SK-N-SH (cell line): ENCODE measurements around the gene RGS14. TPM values are rescaled to one million over a fixed set of nuclear protein-coding genes. Genes with fewer than 3 reads are reported as not detected.

Experiments
- CTCF ChIA-PET: fragments of 300-600, 350-600 bp; formaldehyde crosslinking; extraction: SDS; loops from one replicate; lab custom pipeline; 2021; lab: Yijun Ruan, JAX
- POLR2A ChIA-PET: fragments of 350-600 bp; sonication (Branson Sonifier 250); formaldehyde crosslinking; extraction: SDS; loops from one replicate; lab custom pipeline; 2020; ENCODE audit warnings: antibody characterized with exemption, inconsistent platforms; lab: Yijun Ruan, JAX
- DNase-seq: peaks from one replicate; pipeline ENCODE4 v3.0.0; 2012
- H2AFZ ChIP-seq: fragments of 200-600 bp; sonication (generic); 2 replicates; pipeline ENCODE4 v1.8.1; 2016; ENCODE audit warnings: antibody characterized with exemption, mild to moderate bottlenecking, low read depth
- H3F3A ChIP-seq: fragments of 200-600 bp; sonication (generic); replicated peaks from 2 replicates; pipeline ENCODE3; 2016; ENCODE audit warnings: antibody characterized with exemption, mild to moderate bottlenecking; ENCODE audit not compliant: insufficient read depth
- H3K27ac ChIP-seq, 2 experiments: fragments of 200-500 bp in 1 of 2; fragments of 200-600 bp in 1 of 2; sonication (Bioruptor generic) in 1 of 2; sonication (generic), shearing (Covaris generic) in 1 of 2; 2 replicates each; pipeline versions ENCODE4 v1.5.1 to v1.6.1; 2014 to 2016; ENCODE audit warnings: low read depth in 2 of 2, inconsistent platforms in 1 of 2, low read length in 1 of 2, mild to moderate bottlenecking in 1 of 2, mixed read lengths in 1 of 2
- H3K27me3 ChIP-seq: fragments of 200-600 bp; sonication (generic), shearing (Covaris generic); 2 replicates; pipeline ENCODE4 v1.6.1; 2016; ENCODE audit warnings: mixed run types; ENCODE audit not compliant: insufficient read depth
- H3K36me3 ChIP-seq, 2 experiments: fragments of 200-500 bp in 1 of 2; fragments of 200-600 bp in 1 of 2; sonication (Bioruptor generic) in 1 of 2; sonication (generic) in 1 of 2; replicated peaks in 1 of 2; 2 replicates each; pipeline versions ENCODE3 to v1.5.1; 2014 to 2016; ENCODE audit warnings: low read length in 1 of 2, mild to moderate bottlenecking in 1 of 2; ENCODE audit not compliant: insufficient read depth in 2 of 2, control insufficient read depth in 1 of 2
- H3K4me1 ChIP-seq, 2 experiments: fragments of 200-500 bp in 1 of 2; fragments of 200-600 bp in 1 of 2; sonication (Bioruptor generic) in 1 of 2; sonication (generic), shearing (Covaris generic) in 1 of 2; 2 replicates each; pipeline versions ENCODE4 v1.5.1 to v1.6.1; 2014 to 2016; ENCODE audit warnings: low read depth in 1 of 2, low read length in 1 of 2, mixed run types in 1 of 2; ENCODE audit not compliant: insufficient read depth in 2 of 2, control insufficient read depth in 1 of 2
- H3K4me2 ChIP-seq: fragments of 200-600 bp; sonication (generic), shearing (Covaris generic); 2 replicates; pipeline ENCODE4 v1.6.1; 2017; ENCODE audit warnings: mixed run types
- H3K4me3 ChIP-seq, 2 experiments: fragments of 200-500 bp in 1 of 2; fragments of 200-600 bp in 1 of 2; sonication (Bioruptor generic) in 1 of 2; sonication (generic), shearing (Covaris generic) in 1 of 2; 2 replicates each; pipeline versions ENCODE4 v1.5.1 to v1.8.1; 2014 to 2016; ENCODE audit warnings: low read depth in 2 of 2, inconsistent platforms in 1 of 2, low read length in 1 of 2, mild to moderate bottlenecking in 1 of 2, mixed read lengths in 1 of 2, moderate library complexity in 1 of 2
- H3K79me2 ChIP-seq: fragments of 200-600 bp; sonication (generic); 2 replicates; pipeline ENCODE4 v1.8.1; 2017; ENCODE audit warnings: mild to moderate bottlenecking; ENCODE audit not compliant: insufficient read depth
- H3K9ac ChIP-seq: fragments of 200-600 bp; sonication (generic); 2 replicates; pipeline ENCODE4 v1.6.1; 2017; ENCODE audit warnings: mixed run types
- H3K9me2 ChIP-seq: fragments of 200-600 bp; sonication (generic); 2 replicates; pipeline ENCODE4 v1.6.1; 2017; ENCODE audit warnings: mixed run types
- H3K9me3 ChIP-seq: fragments of 200-600 bp; sonication (generic); 2 replicates; pipeline ENCODE4 v1.6.1; 2017; ENCODE audit warnings: mixed run types, mild to moderate bottlenecking, moderate library complexity
- H4K20me1 ChIP-seq: fragments of 200-600 bp; sonication (generic); 2 replicates; pipeline ENCODE4 v1.6.1; 2017; ENCODE audit warnings: mild to moderate bottlenecking, mixed run types; ENCODE audit not compliant: insufficient read depth
- CHD2 ChIP-seq: fragments of 150-350 bp; IDR thresholded peaks from 2 replicates; pipeline ENCODE4 v1.6.1; 2018; ENCODE audit warnings: low read length; ENCODE audit not compliant: partially characterized antibody
- ELF1 ChIP-seq: IDR thresholded peaks from 2 replicates; pipeline ENCODE4 v1.4.0; 2012
- EP300 ChIP-seq, 2 experiments: IDR thresholded peaks; 2 replicates each; pipeline versions ENCODE4 v1.4.0 to v1.6.1; 2012; ENCODE audit warnings: borderline replicate concordance in 1 of 2, low read depth in 1 of 2, low read length in 1 of 2
- EZH2phosphoT487 ChIP-seq: fragments of 200-600 bp; sonication (generic); IDR thresholded peaks from 2 replicates; pipeline ENCODE4 v1.6.1; 2017; ENCODE audit warnings: low read depth, mixed run types, mild to moderate bottlenecking, antibody characterized with exemption, moderate library complexity, borderline replicate concordance
- FOXJ3 ChIP-seq: sonication (generic); formaldehyde crosslinking; IDR thresholded peaks from 2 replicates; pipeline ENCODE4 v1.5.1; 2020; ENCODE audit warnings: mild to moderate bottlenecking, missing genetic modification reagents
- FOXM1 ChIP-seq: IDR thresholded peaks from 2 replicates; pipeline ENCODE4 v1.4.0; 2012; ENCODE audit warnings: low read depth, mild to moderate bottlenecking
- GABPA ChIP-seq: IDR thresholded peaks from 2 replicates; pipeline ENCODE4 v1.4.0; 2012; ENCODE audit warnings: low read depth, mild to moderate bottlenecking
- JUND ChIP-seq: IDR thresholded peaks from 2 replicates; pipeline ENCODE4 v1.4.0; 2012
- MAX ChIP-seq: IDR thresholded peaks from 2 replicates; pipeline ENCODE4 v1.4.0; 2012; ENCODE audit warnings: low read depth
- MEF2A ChIP-seq: IDR thresholded peaks from 2 replicates; pipeline ENCODE4 v1.4.0; 2012; ENCODE audit warnings: low read depth, borderline replicate concordance
- MXI1 ChIP-seq: IDR thresholded peaks from 2 replicates; pipeline ENCODE4 v1.6.1; 2012; ENCODE audit warnings: mild to moderate bottlenecking, low read depth, low read length, improper control_type of control experiment
- NRF1 ChIP-seq: IDR thresholded peaks from 2 replicates; pipeline ENCODE4 v1.6.1; 2012; ENCODE audit warnings: low read depth, mild to moderate bottlenecking, low read length
- POLR2AphosphoS5 ChIP-seq: IDR thresholded peaks from 2 replicates; pipeline ENCODE4 v1.6.1; 2012; ENCODE audit warnings: low read depth, low read length
- RAD21 ChIP-seq: IDR thresholded peaks from 2 replicates; pipeline ENCODE4 v1.6.1; 2012; ENCODE audit warnings: mild to moderate bottlenecking, low read length
- RFX5 ChIP-seq: IDR thresholded peaks from 2 replicates; pipeline ENCODE4 v1.6.1; 2012; ENCODE audit warnings: mild to moderate bottlenecking, improper control_type of control experiment, low read length
- RXRA ChIP-seq: IDR thresholded peaks from 2 replicates; pipeline ENCODE4 v1.4.0; 2012; ENCODE audit warnings: low read depth, mild to moderate bottlenecking, borderline replicate concordance
- SIN3A ChIP-seq: IDR thresholded peaks from 2 replicates; pipeline ENCODE4 v1.6.1; 2012; ENCODE audit warnings: low read depth, mild to moderate bottlenecking, low read length, moderate library complexity, borderline replicate concordance
- TAF1 ChIP-seq: IDR thresholded peaks from 2 replicates; pipeline ENCODE4 v1.6.1; 2012; ENCODE audit warnings: low read depth, mild to moderate bottlenecking, low read length, moderate library complexity, borderline replicate concordance
- TCF12 ChIP-seq: IDR thresholded peaks from 2 replicates; pipeline ENCODE4 v1.4.0; 2012
- TEAD4 ChIP-seq: IDR thresholded peaks from 2 replicates; pipeline ENCODE4 v1.4.0; 2012; ENCODE audit warnings: mild to moderate bottlenecking, borderline replicate concordance; ENCODE audit not compliant: insufficient read depth
- USF1 ChIP-seq: IDR thresholded peaks from 2 replicates; pipeline ENCODE4 v1.4.0; 2012; ENCODE audit warnings: low read depth, borderline replicate concordance
- ZBTB33 ChIP-seq: IDR thresholded peaks from 2 replicates; pipeline ENCODE4 v1.4.0; 2012; ENCODE audit warnings: low read depth, borderline replicate concordance
- WGBS: methylation state at CpG from one replicate; pipeline ENCODE4 v1.1.6; 2017; ENCODE audit warnings: low lambda C conversion rate; 5-methylcytosine and 5-hydroxymethylcytosine counted together
- polyA plus RNA-seq, 3 experiments: library from polyadenylated mRNA; depleted of rRNA; stranded (reverse); fragments of >200 nt; gene quantifications; 2 replicates each; pipeline ENCODE4 v1.2.3, GENCODE V29; 2012

RGS14 gene
- polyA plus RNA-seq, 1 of the 3 experiments (the other 2 are of a cell fraction): 26.5 TPM

GRCh38 chr5:177350776-177351391, 6.8 kb upstream of the RGS14 start:
- TF ChIP-seq RXRA (no peak), FOXJ3 (CRISPR knock-in tag) (no peak), RAD21 (no peak), EP300 (IDR thresholded peaks at IDR 0.05; ENCODE audit: borderline replicate concordance in 1 of 2, low read depth in 1 of 2, low read length in 1 of 2) (no peak), NRF1 (no peak), MXI1 (no peak), TAF1 (no peak), POLR2AphosphoS5 (no peak), FOXM1 (no peak)
- Histone ChIP-seq H3K9ac (peak overlapping the region; percentile 97), H3K79me2 (peaks cover 56% of the 10 kb centered on the region), H2AFZ (peak overlapping the region; percentile 96), H3K4me1 (peaks cover 5 to 23% of the 10 kb centered on the region in 2 experiments; a peak in 3 of 4 replicates), H3F3A (no peaks in the 10 kb centered on the region), H3K4me2 (peak overlapping the region; percentile 92), H3K27ac (peak overlapping the region; percentile 98), H3K4me3 (peak overlapping the region; percentile 96 to 100), H4K20me1 (peaks cover 12% of the 10 kb centered on the region; the same call in 1 of the 2 replicates), H3K9me2 (no peaks in the 10 kb centered on the region), H3K36me3 (peaks cover 16 to 23% of the 10 kb centered on the region in 2 experiments), H3K9me3 (no peaks in the 10 kb centered on the region), H3K27me3 (no peaks in the 10 kb centered on the region)
- no peak for DNase-seq
- WGBS: 11% methylated on average over 19 of the region's 19 CpGs
- ChIA-PET POLR2A (interaction anchor here (0.5 to 2.4 kb wide), 5 partner anchors 12 to 704 kb away, joined by 3 to 18 read pairs (median 5); partner anchors contain the start of gene TSPAN17), CTCF (interaction anchor here (0.6 to 3.0 kb wide), 9 partner anchors 10 to 1458 kb away, joined by 3 to 10 read pairs (median 5); no protein-coding TSS in a partner anchor)

DNA sequence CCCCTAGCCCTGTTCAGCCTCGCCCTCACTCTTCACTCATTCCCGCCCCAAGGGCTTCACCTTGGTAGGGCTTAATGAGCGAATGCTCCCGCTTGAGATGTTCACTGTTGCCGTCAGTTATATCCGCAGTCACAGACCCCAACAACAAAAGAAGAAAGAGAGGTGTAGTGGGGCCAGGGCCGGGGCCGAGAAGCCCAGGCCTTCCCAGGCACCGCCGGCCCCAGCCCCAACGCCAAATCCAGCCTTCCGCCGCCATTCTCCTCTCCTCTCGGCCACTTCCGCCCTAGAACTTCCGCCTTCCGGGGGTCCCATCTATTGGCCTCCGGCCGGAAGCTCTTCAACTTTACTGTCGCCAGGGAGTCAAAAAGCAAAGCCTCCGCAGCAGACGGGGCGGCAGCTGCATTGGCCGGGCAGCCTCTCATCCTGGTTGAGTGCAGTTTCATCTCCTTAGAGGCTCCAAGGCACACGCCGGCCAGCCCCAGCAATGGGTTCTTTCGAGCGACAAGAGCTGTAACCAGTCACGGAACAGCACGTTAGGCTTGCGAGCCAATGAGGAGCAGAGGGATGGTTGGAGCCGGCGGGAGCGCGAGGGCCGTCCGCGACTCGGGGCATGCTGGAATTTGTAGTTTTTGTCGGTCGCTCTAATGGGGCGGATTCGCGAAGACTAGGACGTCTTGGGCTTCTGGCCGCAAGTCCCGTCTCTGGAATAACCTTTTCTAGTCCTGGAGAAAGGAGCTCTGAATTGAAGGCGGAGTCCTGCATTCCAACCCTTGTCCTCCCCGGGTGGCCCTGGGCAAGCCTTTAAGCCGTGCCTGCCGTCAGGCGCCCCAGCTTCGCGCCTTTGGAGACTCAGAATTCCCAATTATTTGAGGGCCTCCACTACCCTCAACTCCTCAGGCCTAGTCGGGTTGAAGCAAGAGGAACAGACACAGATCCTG, 6.1 kb upstream of the RGS14 start, which contains the start of gene LMAN2:
Gene LMAN2, minus strand, starts transcription at position 277 of the 938 bp plus-strand sequence. Its CDS starts 21 bp downstream, at position 256.
- H4K20me1 ChIP-seq: peaks cover 5% of the 10 kb centered on the region; the same call in 1 of the 2 replicates
- H3K9me3 ChIP-seq: no peaks in the 10 kb centered on the region
- WGBS: 5% methylated on average over 47 of the region's 55 CpGs
- peaks cover 16% of the 10 kb centered on the region in 2 experiments for H3K36me3 ChIP-seq
- POLR2A ChIA-PET: interaction anchor here (0.5 to 2.4 kb wide), 7 partner anchors 9 to 705 kb away, joined by 3 to 18 read pairs (median 5); partner anchors contain the start of genes PRELID1, RAB24 and TSPAN17
- peaks cover 48% of the 10 kb centered on the region for H3K79me2 ChIP-seq
- H3K9me2 ChIP-seq: no peaks in the 10 kb centered on the region
- H3K4me2 ChIP-seq: peak within 1 kb of the TSS; percentile 92
- peak within 1 kb of the TSS; percentile 96 to 100 for H3K4me3 ChIP-seq
- H3K9ac ChIP-seq: peak within 1 kb of the TSS; percentile 97
- H3K4me1 ChIP-seq: peaks cover 5 to 23% of the 10 kb centered on the region in 2 experiments; a peak in 3 of 4 replicates
- H2AFZ ChIP-seq: peak within 1 kb of the TSS; percentile 96
- no peaks in the 10 kb centered on the region for H3K27me3 ChIP-seq
- H3F3A ChIP-seq: no peaks in the 10 kb centered on the region
- DNase-seq: peak; percentile 95
- CTCF ChIA-PET: interaction anchor here (0.6 to 3.0 kb wide), 15 partner anchors 9 to 1459 kb away, joined by 3 to 10 read pairs (median 4); no protein-coding TSS in a partner anchor
- H3K27ac ChIP-seq: peak within 1 kb of the TSS; percentile 98
- TF ChIP-seq RXRA: no peak
- peak; percentile 22; the same call in 1 of the 2 replicates for TF ChIP-seq ZBTB33
- TF ChIP-seq MAX: peak; percentile 65
- TF ChIP-seq RFX5: no peak
- no peak for TF ChIP-seq NRF1
- no peak for TF ChIP-seq USF1
- TF ChIP-seq EP300 (IDR thresholded peaks at IDR 0.05; ENCODE audit: borderline replicate concordance in 1 of 2, low read depth in 1 of 2, low read length in 1 of 2): no peak
- no peak for TF ChIP-seq FOXJ3 (CRISPR knock-in tag)
- TF ChIP-seq JUND: no peak
- peak; percentile 92 for TF ChIP-seq CHD2
- TF ChIP-seq SIN3A: peak; percentile 46; the same call in 1 of the 2 replicates
- peak; percentile 99 for TF ChIP-seq ELF1
- no peak for TF ChIP-seq MEF2A
- TF ChIP-seq TCF12: no peak
- TF ChIP-seq GABPA: peak; percentile 99
- peak; percentile 85 for TF ChIP-seq TAF1
- no peak for TF ChIP-seq TEAD4
- TF ChIP-seq FOXM1: no peak
- no peak for TF ChIP-seq EZH2phosphoT487
